Body of pancreas (tissue), 4 donors: ENCODE data around the gene TULP4. TPM values are rescaled to one million over a fixed set of nuclear protein-coding genes. Genes with fewer than 3 reads are reported as not detected.

Source experiments
- ATAC-seq: fragments of 150-250 bp; one replicate; pipeline ENCODE4 v1.9.1; 2016
- DNase-seq, 4 donors: peaks; one replicate each; pipeline ENCODE4 v3.0.0-alpha.2; 2019
- H3K27ac ChIP-seq, 4 donors: fragments of 200-600 bp; sonication (generic); 1 replicate in 3 of 4; 2 replicates in 1 of 4; pipeline versions ENCODE4 v1.5.1 to v1.6.1; 2016 to 2019; ENCODE audit warnings: mild to moderate bottlenecking in 1 of 4, mixed read lengths in 1 of 4, moderate library complexity in 1 of 4
- H3K27me3 ChIP-seq, 2 donors: fragments of 200-600 bp; sonication (generic); one replicate each; pipeline ENCODE4 v1.6.0; 2016; ENCODE audit warnings: mild to moderate bottlenecking in 1 of 2
- H3K36me3 ChIP-seq, 2 donors: fragments of 200-600 bp; sonication (generic); replicated peaks in 1 of 2; 2 replicates each; pipeline ENCODE4 v1.5.1; 2016; ENCODE audit warnings: low read depth in 2 of 2; ENCODE audit not compliant: insufficient read depth in 1 of 2
- H3K4me1 ChIP-seq: fragments of 200-600 bp; sonication (generic); one replicate; pipeline ENCODE4 v1.6.0; 2016
- H3K4me3 ChIP-seq, 2 donors: fragments of 200-600 bp; sonication (generic); 1 replicate in 1 of 2; 2 replicates in 1 of 2; pipeline ENCODE4 v1.5.1; 2016 to 2019
- H3K9me3 ChIP-seq, 3 donors: fragments of 200-600 bp; sonication (generic); 1 replicate in 2 of 3; 2 replicates in 1 of 3; pipeline ENCODE4 v1.5.1; 2016
- POLR2A ChIP-seq, 3 donors: fragments of 450-650 bp; IDR thresholded peaks; one replicate each; pipeline ENCODE4 v1.6.1; 2016; ENCODE audit warnings: antibody characterized with exemption in 3 of 3, mild to moderate bottlenecking in 2 of 3
- WGBS, 2 donors: methylation state at CpG; one replicate each; pipeline ENCODE4 v1.1.5; 2017; 5-methylcytosine and 5-hydroxymethylcytosine counted together
- intact Hi-C: fragments of 100-400 bp; cut with DNase I; formaldehyde crosslinking; loops from one replicate; pipeline ENCODE4 v1.15.1; 2023
- total RNA-seq, 2 donors: library from RNA; depleted of rRNA; stranded (reverse); fragments of >200 nt; gene quantifications; one replicate each; pipeline ENCODE4 v1.1.0, GENCODE V29; 2016
- TF ChIP-seq, protein P1 (sequence below), 7 experiments: fragments of 450-650 bp in 4 of 7; fragments of 200-600 bp in 3 of 7; sonication (generic) in 3 of 7; IDR thresholded peaks; one replicate each; pipeline ENCODE4 v1.5.1; 2016 to 2019; ENCODE audit warnings: antibody characterized with exemption in 7 of 7

TULP4 gene
- total RNA-seq, 2 donors from 2014 or later: 81.2 to 92.3 TPM

DNA sequence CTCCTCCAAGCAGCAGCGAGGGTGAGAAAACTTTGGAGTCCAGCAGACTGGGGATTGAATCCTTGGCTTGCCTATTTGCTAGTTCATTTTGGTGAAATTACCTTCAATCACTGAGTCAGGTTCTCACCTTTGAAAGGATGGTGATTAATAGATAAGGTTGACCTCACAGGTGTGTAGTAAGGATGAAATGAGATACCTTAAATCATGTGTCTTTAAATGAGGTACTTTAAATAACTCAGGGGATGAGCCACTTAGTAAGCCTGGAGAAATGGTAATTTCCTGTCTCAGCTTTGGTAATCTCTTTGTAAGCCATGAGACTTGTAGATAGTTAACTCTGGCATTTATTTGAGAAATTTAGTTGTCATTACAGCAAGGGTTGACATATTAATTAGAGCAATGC lies 70.2 kb downstream of the TULP4 start:
- Histone ChIP-seq H3K27me3 (no peaks in the 10 kb centered on the region), H3K36me3 (no peaks in the 10 kb centered on the region), H3K27ac (no peak overlapping the region), H3K9me3 (no peaks in the 10 kb centered on the region), H3K4me3 (no peak overlapping the region), H3K4me1 (peaks cover 8% of the 10 kb centered on the region)
- ATAC-seq: no peak
- no peak for DNase-seq
- WGBS, 2 donors: 93 to 100% methylated on average over 1 of the region's 1 CpG
- no peak for TF ChIP-seq POLR2A (IDR thresholded peaks at IDR 0.05)
- TF ChIP-seq, protein P1, sequence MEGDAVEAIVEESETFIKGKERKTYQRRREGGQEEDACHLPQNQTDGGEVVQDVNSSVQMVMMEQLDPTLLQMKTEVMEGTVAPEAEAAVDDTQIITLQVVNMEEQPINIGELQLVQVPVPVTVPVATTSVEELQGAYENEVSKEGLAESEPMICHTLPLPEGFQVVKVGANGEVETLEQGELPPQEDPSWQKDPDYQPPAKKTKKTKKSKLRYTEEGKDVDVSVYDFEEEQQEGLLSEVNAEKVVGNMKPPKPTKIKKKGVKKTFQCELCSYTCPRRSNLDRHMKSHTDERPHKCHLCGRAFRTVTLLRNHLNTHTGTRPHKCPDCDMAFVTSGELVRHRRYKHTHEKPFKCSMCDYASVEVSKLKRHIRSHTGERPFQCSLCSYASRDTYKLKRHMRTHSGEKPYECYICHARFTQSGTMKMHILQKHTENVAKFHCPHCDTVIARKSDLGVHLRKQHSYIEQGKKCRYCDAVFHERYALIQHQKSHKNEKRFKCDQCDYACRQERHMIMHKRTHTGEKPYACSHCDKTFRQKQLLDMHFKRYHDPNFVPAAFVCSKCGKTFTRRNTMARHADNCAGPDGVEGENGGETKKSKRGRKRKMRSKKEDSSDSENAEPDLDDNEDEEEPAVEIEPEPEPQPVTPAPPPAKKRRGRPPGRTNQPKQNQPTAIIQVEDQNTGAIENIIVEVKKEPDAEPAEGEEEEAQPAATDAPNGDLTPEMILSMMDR (IDR thresholded peaks at IDR 0.05): no peak
- intact Hi-C loops: no loop called here

DNA sequence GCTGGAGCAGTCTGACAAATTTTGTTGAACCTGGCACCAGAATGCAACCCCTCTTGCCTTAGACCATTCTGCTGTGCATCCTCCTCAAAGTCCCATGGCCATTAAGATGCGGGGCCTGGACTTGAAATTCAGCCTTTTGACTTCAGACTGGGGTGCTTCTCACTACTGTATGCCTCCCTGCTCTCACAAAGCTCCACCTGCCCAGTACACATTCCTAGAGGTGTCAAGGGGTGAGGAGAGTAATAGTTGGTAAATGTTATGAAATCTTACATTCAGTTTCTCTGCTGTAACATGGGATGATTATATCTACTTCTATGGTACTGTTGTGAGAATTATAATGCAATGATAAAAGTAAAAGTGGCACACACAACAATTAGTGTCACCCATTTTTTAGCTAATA lies 70.8 kb downstream of the TULP4 start:
- H3K9me3 ChIP-seq: no peaks in the 10 kb centered on the region
- DNase-seq (no peak), ATAC-seq (no peak)
- intact Hi-C loops: no loop called here
- TF ChIP-seq, protein P1 (IDR thresholded peaks at IDR 0.05): no peak
- TF ChIP-seq POLR2A (IDR thresholded peaks at IDR 0.05): no peak
- H3K4me3 ChIP-seq: no peak overlapping the region
- H3K4me1 ChIP-seq: peaks cover 8% of the 10 kb centered on the region
- H3K27ac ChIP-seq: no peak overlapping the region
- no peaks in the 10 kb centered on the region for H3K27me3 ChIP-seq
- WGBS, 2 donors: 82 to 100% methylated on average over 1 of the region's 1 CpG
- no peaks in the 10 kb centered on the region for H3K36me3 ChIP-seq

DNA sequence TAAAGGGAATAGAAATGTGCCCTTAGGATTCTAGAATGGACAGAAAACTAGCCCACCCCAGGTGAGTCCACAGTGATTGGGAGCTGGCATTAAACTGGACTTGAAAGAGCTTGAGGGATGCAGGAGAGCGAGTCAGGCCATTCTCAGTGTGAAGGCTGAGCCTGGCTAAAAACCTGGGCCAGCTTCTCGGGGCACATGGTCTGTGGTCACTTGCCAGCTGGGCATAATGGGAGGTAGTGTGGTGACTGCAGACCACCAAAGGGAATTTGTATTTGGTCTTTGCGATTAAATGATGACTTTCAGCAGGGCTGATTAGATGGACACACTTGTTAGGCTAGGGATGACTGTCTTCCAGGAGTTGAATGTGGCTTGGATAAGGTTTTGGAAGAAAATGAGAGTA lies 71.3 kb downstream of the TULP4 start:
- intact Hi-C loops: no loop called here
- no peaks in the 10 kb centered on the region for H3K27me3 ChIP-seq
- H3K4me1 ChIP-seq: peaks cover 8% of the 10 kb centered on the region
- no peaks in the 10 kb centered on the region for H3K9me3 ChIP-seq
- ATAC-seq (no peak), DNase-seq (no peak)
- 90 to 99% methylated on average over 3 of the region's 3 CpGs for WGBS, 2 donors
- H3K36me3 ChIP-seq: no peaks in the 10 kb centered on the region
- H3K27ac ChIP-seq: no peak overlapping the region
- no peak overlapping the region for H3K4me3 ChIP-seq
- TF ChIP-seq, protein P1 (IDR thresholded peaks at IDR 0.05): no peak
- TF ChIP-seq POLR2A (IDR thresholded peaks at IDR 0.05): no peak

DNA sequence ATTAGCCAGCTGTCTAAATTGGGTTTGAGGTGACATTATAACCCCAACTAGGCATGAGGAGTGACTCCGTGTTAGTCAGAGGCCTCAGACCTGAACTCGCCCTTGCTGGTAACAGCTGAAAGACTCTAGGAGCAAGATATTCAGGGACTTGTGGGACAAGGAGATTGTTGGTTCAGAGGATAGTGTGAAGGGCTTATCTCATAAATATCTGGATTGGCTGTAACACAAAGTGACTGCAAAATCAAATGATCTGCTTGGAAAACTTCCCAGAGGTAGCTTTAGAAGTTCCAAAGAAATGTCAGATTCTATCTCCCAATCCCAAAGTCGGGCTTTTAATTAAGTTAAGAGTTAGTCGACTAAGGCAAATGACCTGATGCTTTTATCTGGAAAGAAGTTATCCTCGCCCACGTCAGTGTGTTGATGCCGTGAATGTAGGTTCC lies 72.4 kb downstream of the TULP4 start:
- no peaks in the 10 kb centered on the region for H3K9me3 ChIP-seq
- no peaks in the 10 kb centered on the region for H3K36me3 ChIP-seq
- H3K27me3 ChIP-seq: no peaks in the 10 kb centered on the region
- WGBS, 2 donors: 58 to 74% methylated on average over 7 of the region's 7 CpGs
- peaks cover 8% of the 10 kb centered on the region for H3K4me1 ChIP-seq
- H3K27ac ChIP-seq: no peak overlapping the region
- intact Hi-C loops: no loop called here
- DNase-seq (no peak), ATAC-seq (no peak)
- no peak overlapping the region for H3K4me3 ChIP-seq
- no peak for TF ChIP-seq POLR2A (IDR thresholded peaks at IDR 0.05)
- TF ChIP-seq, protein P1 (IDR thresholded peaks at IDR 0.05): no peak

DNA sequence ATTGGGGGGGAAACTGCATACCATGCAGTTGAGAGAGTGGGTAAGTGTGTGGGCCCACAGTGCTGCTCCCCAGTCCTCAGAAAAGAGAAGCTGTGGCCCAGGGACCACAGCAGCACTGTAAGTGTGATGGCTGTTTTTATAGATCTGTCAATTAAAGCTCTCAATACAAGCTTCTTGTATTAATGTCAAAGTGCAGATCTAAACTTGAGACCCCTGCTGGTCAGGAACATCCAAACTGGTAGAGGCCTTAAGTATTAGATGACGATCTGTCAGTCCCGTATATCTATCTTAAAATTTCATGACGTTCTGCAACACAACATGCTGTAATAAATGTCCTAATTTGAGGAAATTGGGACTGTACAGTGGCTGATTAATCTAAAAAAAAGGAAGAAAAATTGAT lies 74.8 kb downstream of the TULP4 start:
- TF ChIP-seq POLR2A (IDR thresholded peaks at IDR 0.05): no peak
- TF ChIP-seq, protein P1 (IDR thresholded peaks at IDR 0.05): peak in 3 of 7 experiments; percentile 3 to 28 (median 16)
- Histone ChIP-seq H3K27ac (no peak overlapping the region), H3K4me1 (peaks cover 8% of the 10 kb centered on the region), H3K4me3 (no peak overlapping the region), H3K36me3 (no peaks in the 10 kb centered on the region), H3K9me3 (no peaks in the 10 kb centered on the region), H3K27me3 (no peaks in the 10 kb centered on the region)
- intact Hi-C loops: no loop called here
- DNase-seq (peak in 1 of 4 donors; percentile 22), ATAC-seq (no peak)
- 76 to 82% methylated on average over 3 of the region's 3 CpGs for WGBS, 2 donors
